ENCODE data around the gene LCK.

The LCK gene

GRCh38 chr1:32272557-32273390 lies 21.7 kb downstream of the LCK start (continued):
- TF ChIP-seq ZNF398 (tag by site-specific recombination; IDR thresholded peaks at IDR 0.05): peak; percentile 98
- TF ChIP-seq SP2 (tag by site-specific recombination; IDR thresholded peaks at IDR 0.05): no peak
- TF ChIP-seq ZNF626 (tag by site-specific recombination; IDR thresholded peaks at IDR 0.05): no peak
- no peak for TF ChIP-seq RBAK (tag by site-specific recombination; IDR thresholded peaks at IDR 0.05)
- TF ChIP-seq ZNF404 (tag by site-specific recombination; IDR thresholded peaks at IDR 0.05): no peak
- TF ChIP-seq IKZF3 (tag by site-specific recombination; IDR thresholded peaks at IDR 0.05): no peak
- TF ChIP-seq BCL11A (tag by site-specific recombination; IDR thresholded peaks at IDR 0.05; ENCODE audit: low read depth): no peak
- TF ChIP-seq ZNF37A (tag by site-specific recombination; IDR thresholded peaks at IDR 0.05): no peak
- peak; percentile 96 for TF ChIP-seq ZSCAN4 (tag by site-specific recombination; IDR thresholded peaks at IDR 0.05)
- TF ChIP-seq ZNF555 (tag by site-specific recombination; conservative IDR thresholded peaks at IDR 0.05): no peak
- TF ChIP-seq ELK4 (IDR thresholded peaks at IDR 0.05; ENCODE audit: borderline replicate concordance, low read depth, low read length): no peak
- TF ChIP-seq PRDM2 (tag by site-specific recombination; IDR thresholded peaks at IDR 0.05; ENCODE audit: borderline replicate concordance): no peak
- TF ChIP-seq ZNF600 (tag by site-specific recombination; IDR thresholded peaks at IDR 0.05): 0 out of 2 replicates have a peak, but pooled peaks have one; percentile 29
- TF ChIP-seq HOXD13 (CRISPR knock-in tag; IDR thresholded peaks at IDR 0.05; ENCODE audit: borderline replicate concordance): no peak
- TF ChIP-seq ZBTB48 (tag by site-specific recombination; IDR thresholded peaks at IDR 0.05): 0 out of 2 replicates have a peak, but pooled peaks have one; percentile 46
- no peak for TF ChIP-seq ZNF639 (tag by site-specific recombination; IDR thresholded peaks at IDR 0.05)
- no peak for TF ChIP-seq ZNF302 (tag by site-specific recombination; IDR thresholded peaks at IDR 0.05; ENCODE audit: low read depth)
- no peak for TF ChIP-seq ZNF280C (tag by site-specific recombination; IDR thresholded peaks at IDR 0.05)
- no peak for TF ChIP-seq ZNF433 (tag by site-specific recombination; IDR thresholded peaks at IDR 0.05; ENCODE audit: low read depth)
- no peak for TF ChIP-seq ZNF202 (tag by site-specific recombination; IDR thresholded peaks at IDR 0.05; ENCODE audit: borderline replicate concordance)
- no peak for TF ChIP-seq GLI4 (tag by site-specific recombination; IDR thresholded peaks at IDR 0.05)
- TF ChIP-seq ZNF473 (tag by site-specific recombination; IDR thresholded peaks at IDR 0.05): peak; percentile 13; the same call in 1 of the 2 replicates
- no peak for TF ChIP-seq TRIM28 (IDR thresholded peaks at IDR 0.05; ENCODE audit: borderline replicate concordance, low read length)
- no peak for TF ChIP-seq REPIN1 (tag by site-specific recombination; IDR thresholded peaks at IDR 0.05; ENCODE audit: low read depth)
- TF ChIP-seq SALL2 (tag by site-specific recombination; IDR thresholded peaks at IDR 0.05; ENCODE audit: borderline replicate concordance): no peak
- TF ChIP-seq ZNF341 (tag by site-specific recombination; IDR thresholded peaks at IDR 0.05; ENCODE audit: low read depth): no peak
